Measurements from ENCODE around the gene TMLHE. TPM values are rescaled to one million over a fixed set of nuclear protein-coding genes. Genes with fewer than 3 reads are reported as not detected.

TMLHE gene
- total RNA-seq, 1 donor from 2014 or later, result 7.6 TPM

DNA sequence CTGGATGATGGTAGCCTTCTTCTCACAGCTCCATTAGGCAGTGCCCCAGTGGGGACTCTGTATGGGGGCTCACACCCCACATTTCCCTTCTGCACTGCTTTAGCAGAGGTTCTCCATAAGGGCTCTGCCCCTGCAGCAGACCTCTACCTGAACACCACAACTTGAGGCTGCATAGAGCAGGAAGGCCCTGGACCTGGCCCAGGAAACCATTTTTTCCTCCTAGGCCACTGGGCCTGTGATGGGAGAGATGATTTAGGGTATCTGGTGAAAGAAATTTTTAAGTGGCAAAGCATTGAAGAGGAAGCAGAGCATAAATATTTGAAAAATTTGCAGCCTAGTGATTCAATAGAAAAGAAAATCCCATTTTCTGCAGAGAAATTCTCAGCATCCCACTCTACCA lies 171.7 kb downstream of the TMLHE start:
- Histone ChIP-seq H3K27me3 (ENCODE audit: control insufficient read depth, insufficient read depth, low read length) (no peaks in the 10 kb centered on the region), H3K4me3 (ENCODE audit: low read depth, low read length) (no peak overlapping the region), H3K36me3 (ENCODE audit: control insufficient read depth, insufficient read depth, low read length) (no peaks in the 10 kb centered on the region)
- TF ChIP-seq, protein P1, sequence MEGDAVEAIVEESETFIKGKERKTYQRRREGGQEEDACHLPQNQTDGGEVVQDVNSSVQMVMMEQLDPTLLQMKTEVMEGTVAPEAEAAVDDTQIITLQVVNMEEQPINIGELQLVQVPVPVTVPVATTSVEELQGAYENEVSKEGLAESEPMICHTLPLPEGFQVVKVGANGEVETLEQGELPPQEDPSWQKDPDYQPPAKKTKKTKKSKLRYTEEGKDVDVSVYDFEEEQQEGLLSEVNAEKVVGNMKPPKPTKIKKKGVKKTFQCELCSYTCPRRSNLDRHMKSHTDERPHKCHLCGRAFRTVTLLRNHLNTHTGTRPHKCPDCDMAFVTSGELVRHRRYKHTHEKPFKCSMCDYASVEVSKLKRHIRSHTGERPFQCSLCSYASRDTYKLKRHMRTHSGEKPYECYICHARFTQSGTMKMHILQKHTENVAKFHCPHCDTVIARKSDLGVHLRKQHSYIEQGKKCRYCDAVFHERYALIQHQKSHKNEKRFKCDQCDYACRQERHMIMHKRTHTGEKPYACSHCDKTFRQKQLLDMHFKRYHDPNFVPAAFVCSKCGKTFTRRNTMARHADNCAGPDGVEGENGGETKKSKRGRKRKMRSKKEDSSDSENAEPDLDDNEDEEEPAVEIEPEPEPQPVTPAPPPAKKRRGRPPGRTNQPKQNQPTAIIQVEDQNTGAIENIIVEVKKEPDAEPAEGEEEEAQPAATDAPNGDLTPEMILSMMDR (IDR thresholded peaks at IDR 0.05; ENCODE audit: insufficient read depth, low read length, severe bottlenecking), result no peak
- DNase-seq (ENCODE audit: low read depth) (no peak), FAIRE-seq (no peak)

Other genes starting within 250 kb of the TMLHE start
- gene F8A2, start 230.9 kb downstream of the TMLHE start, total RNA-seq, result 0.79 TPM in 1 of 2 replicates, not detected in the other
- gene F8A3, start 154.3 kb downstream of the TMLHE start, total RNA-seq, result 0.26 and 0.38 TPM in 2 replicates
- gene SPRY3, start 366 bp downstream of the TMLHE start, total RNA-seq, result 0.26 and 0.38 TPM in 2 replicates